HepG2 (cell line): ENCODE measurements around the gene CIROP. TPM values are rescaled to one million over a fixed set of nuclear protein-coding genes. Genes with fewer than 3 reads are reported as not detected.

ENCODE experiments used
- BRCA1 ChIP-seq: sonication (generic); formaldehyde crosslinking; IDR thresholded peaks from 2 replicates; pipeline ENCODE4 v1.4.0; 2020; ENCODE audit warnings: missing genetic modification reagents
- HNF4G ChIP-seq, 2 experiments: sonication (generic) in 1 of 2; formaldehyde crosslinking in 1 of 2; IDR thresholded peaks; 2 replicates each; pipeline versions ENCODE4 v1.4.0 to v1.6.1; 2011 to 2020; ENCODE audit warnings: borderline replicate concordance in 2 of 2, low read depth in 2 of 2, mild to moderate bottlenecking in 2 of 2, low read length in 1 of 2, missing genetic modification reagents in 1 of 2, moderate library complexity in 1 of 2
- KMT2A ChIP-seq: sonication (generic); formaldehyde crosslinking; IDR thresholded peaks from 2 replicates; pipeline ENCODE4 v1.4.0; 2020; ENCODE audit warnings: missing genetic modification reagents
- NFE2L1 ChIP-seq: sonication (generic); formaldehyde crosslinking; IDR thresholded peaks from 2 replicates; pipeline ENCODE4 v1.4.0; 2020; ENCODE audit warnings: missing genetic modification reagents, mild to moderate bottlenecking, borderline replicate concordance
- PATZ1 ChIP-seq: sonication (generic); formaldehyde crosslinking; IDR thresholded peaks from 2 replicates; pipeline ENCODE4 v1.4.0; 2020; ENCODE audit warnings: missing genetic modification reagents
- PPARG ChIP-seq: conservative IDR thresholded peaks from 2 replicates; pipeline ENCODE4 v1.6.1; 2016; ENCODE audit warnings: missing biosample characterization, missing genetic modification reagents
- RBM39 ChIP-seq: fragments of 200-400 bp; formaldehyde crosslinking; IDR thresholded peaks from one replicate; pipeline ENCODE4 v1.6.1; 2018; ENCODE audit warnings: antibody characterized with exemption, mild to moderate bottlenecking, low read depth, low read length; ENCODE audit not compliant: poor library complexity, severe bottlenecking
- REXO4 ChIP-seq: sonication (generic); formaldehyde crosslinking; IDR thresholded peaks from 2 replicates; pipeline ENCODE4 v1.8.0; 2022; ENCODE audit warnings: missing genetic modification reagents, mild to moderate bottlenecking, borderline replicate concordance
- SNRNP70 ChIP-seq: fragments of 200-400 bp; formaldehyde crosslinking; IDR thresholded peaks from 2 replicates; pipeline ENCODE4 v1.6.1; 2017; ENCODE audit warnings: mild to moderate bottlenecking, low read depth, low read length, moderate library complexity
- U2AF1 ChIP-seq: fragments of 200-400 bp; formaldehyde crosslinking; optimal IDR thresholded peaks from 2 replicates; pipeline ENCODE3; 2017; ENCODE audit warnings: mild to moderate bottlenecking, low read depth, low read length
- YY1 ChIP-seq: IDR thresholded peaks from 2 replicates; pipeline ENCODE4 v1.6.1; 2011; ENCODE audit warnings: low read length, low read depth, moderate library complexity, mild to moderate bottlenecking; ENCODE audit not compliant: insufficient read depth, insufficient replicate concordance
- ZKSCAN8 ChIP-seq: IDR thresholded peaks from 2 replicates; pipeline ENCODE4 v1.6.1; 2016; ENCODE audit warnings: borderline replicate concordance, missing genetic modification reagents, missing compliant biosample characterization
- ZNF207 ChIP-seq: fragments of 450-650 bp; IDR thresholded peaks from 2 replicates; pipeline ENCODE4 v1.6.1; 2016; ENCODE audit warnings: antibody characterized with exemption, borderline replicate concordance
- ZNF260 ChIP-seq: sonication (generic); formaldehyde crosslinking; IDR thresholded peaks from 2 replicates; pipeline ENCODE4 v1.4.0; 2020; ENCODE audit warnings: missing genetic modification reagents, low read depth, mild to moderate bottlenecking, borderline replicate concordance
- ZNF564 ChIP-seq: sonication (generic); formaldehyde crosslinking; IDR thresholded peaks from 2 replicates; pipeline ENCODE4 v1.8.1; 2023; ENCODE audit warnings: mild to moderate bottlenecking, missing genetic modification reagents
- ZNF780A ChIP-seq: sonication (generic); formaldehyde crosslinking; IDR thresholded peaks from 2 replicates; pipeline ENCODE4 v1.8.0; 2022; ENCODE audit warnings: mild to moderate bottlenecking, missing genetic modification reagents, moderate library complexity
- ZNF782 ChIP-seq: sonication (generic); formaldehyde crosslinking; IDR thresholded peaks from 2 replicates; pipeline ENCODE4 v1.4.0; 2020; ENCODE audit warnings: missing genetic modification reagents, mild to moderate bottlenecking, borderline replicate concordance
- ZNF850 ChIP-seq: sonication (generic); formaldehyde crosslinking; conservative IDR thresholded peaks from 2 replicates; pipeline ENCODE4 v1.9.0; 2021; ENCODE audit warnings: mild to moderate bottlenecking, missing genetic modification reagents
- polyA plus RNA-seq, 8 experiments: library from polyadenylated mRNA; depleted of rRNA in 3 of 8; stranded (reverse) in 7 of 8; unstranded in 1 of 8; fragments of >200 nt; fragmentation: Illumina TruSeq in 4 of 8; extraction: Trizol in 4 of 8; gene quantifications; 2 replicates each; pipeline versions ENCODE4 v1.2.1 to v1.2.3, GENCODE V29; 2011 to 2016; ENCODE audit warnings: low read depth in 4 of 8, missing spikeins in 1 of 8, mixed read lengths in 1 of 8; ENCODE audit not compliant: insufficient read depth in 1 of 8
- total RNA-seq, 5 experiments: library from RNA; depleted of rRNA; stranded (reverse); fragments of >200 nt; fragmentation: Illumina TruSeq; extraction: Trizol; gene quantifications; 2 replicates each; pipeline ENCODE4 v1.2.3, GENCODE V29; 2016; ENCODE audit warnings: low read depth in 1 of 5
- TF ChIP-seq, protein P1 (sequence below): sonication (generic); formaldehyde crosslinking; IDR thresholded peaks from 2 replicates; pipeline ENCODE4 v1.5.1; 2020; ENCODE audit warnings: mild to moderate bottlenecking, missing genetic modification reagents, moderate library complexity
- TF ChIP-seq, protein P2 (sequence below): sonication (generic); formaldehyde crosslinking; IDR thresholded peaks from 2 replicates; pipeline ENCODE4 v1.4.0; 2020; ENCODE audit warnings: missing genetic modification reagents, borderline replicate concordance

The CIROP gene
- total and polyA plus RNA-seq, 2 of the 13 experiments (the other 11 are each of a cell fraction or from before 2014, with no cell fraction given): 0.07 TPM; not detected in 1

- TF ChIP-seq ZNF260 (no peak), BRCA1 (peak; percentile 63; the same call in 1 of the 2 replicates), ZNF564 (CRISPR knock-in tag) (no peak; the same call in none of the 2 replicates), ZNF207 (no peak), ZNF782 (CRISPR knock-in tag) (peak; percentile 98), ZNF780A (0 out of 2 replicates have a peak, but pooled peaks have one; percentile 41), U2AF1 (no peak), PATZ1 (CRISPR knock-in tag) (peak; percentile 64), REXO4 (CRISPR knock-in tag) (no peak), SNRNP70 (no peak), NFE2L1 (peak; percentile 82; the same call in 1 of the 2 replicates), HNF4G (IDR thresholded peaks at IDR 0.05; ENCODE audit: borderline replicate concordance, low read depth, low read length) (no peak), HNF4G (CRISPR knock-in tag; IDR thresholded peaks at IDR 0.05; ENCODE audit: borderline replicate concordance, low read depth) (0 out of 2 replicates have a peak, but pooled peaks have one; percentile 56), ZKSCAN8 (CRISPR knock-in tag) (peak; percentile 87), RBM39 (peak; percentile 94), ZNF850 (CRISPR knock-in tag) (0 out of 2 replicates have a peak, but pooled peaks have one; percentile 48), KMT2A (peak; percentile 89), YY1 (peak; percentile 65), PPARG (CRISPR knock-in tag) (no peak; the same call in none of the 2 replicates)
- TF ChIP-seq, protein P1, sequence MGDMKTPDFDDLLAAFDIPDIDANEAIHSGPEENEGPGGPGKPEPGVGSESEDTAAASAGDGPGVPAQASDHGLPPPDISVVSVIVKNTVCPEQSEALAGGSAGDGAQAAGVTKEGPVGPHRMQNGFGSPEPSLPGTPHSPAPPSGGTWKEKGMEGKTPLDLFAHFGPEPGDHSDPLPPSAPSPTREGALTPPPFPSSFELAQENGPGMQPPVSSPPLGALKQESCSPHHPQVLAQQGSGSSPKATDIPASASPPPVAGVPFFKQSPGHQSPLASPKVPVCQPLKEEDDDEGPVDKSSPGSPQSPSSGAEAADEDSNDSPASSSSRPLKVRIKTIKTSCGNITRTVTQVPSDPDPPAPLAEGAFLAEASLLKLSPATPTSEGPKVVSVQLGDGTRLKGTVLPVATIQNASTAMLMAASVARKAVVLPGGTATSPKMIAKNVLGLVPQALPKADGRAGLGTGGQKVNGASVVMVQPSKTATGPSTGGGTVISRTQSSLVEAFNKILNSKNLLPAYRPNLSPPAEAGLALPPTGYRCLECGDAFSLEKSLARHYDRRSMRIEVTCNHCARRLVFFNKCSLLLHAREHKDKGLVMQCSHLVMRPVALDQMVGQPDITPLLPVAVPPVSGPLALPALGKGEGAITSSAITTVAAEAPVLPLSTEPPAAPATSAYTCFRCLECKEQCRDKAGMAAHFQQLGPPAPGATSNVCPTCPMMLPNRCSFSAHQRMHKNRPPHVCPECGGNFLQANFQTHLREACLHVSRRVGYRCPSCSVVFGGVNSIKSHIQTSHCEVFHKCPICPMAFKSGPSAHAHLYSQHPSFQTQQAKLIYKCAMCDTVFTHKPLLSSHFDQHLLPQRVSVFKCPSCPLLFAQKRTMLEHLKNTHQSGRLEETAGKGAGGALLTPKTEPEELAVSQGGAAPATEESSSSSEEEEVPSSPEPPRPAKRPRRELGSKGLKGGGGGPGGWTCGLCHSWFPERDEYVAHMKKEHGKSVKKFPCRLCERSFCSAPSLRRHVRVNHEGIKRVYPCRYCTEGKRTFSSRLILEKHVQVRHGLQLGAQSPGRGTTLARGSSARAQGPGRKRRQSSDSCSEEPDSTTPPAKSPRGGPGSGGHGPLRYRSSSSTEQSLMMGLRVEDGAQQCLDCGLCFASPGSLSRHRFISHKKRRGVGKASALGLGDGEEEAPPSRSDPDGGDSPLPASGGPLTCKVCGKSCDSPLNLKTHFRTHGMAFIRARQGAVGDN (CRISPR knock-in tag): peak; percentile 89
- TF ChIP-seq, protein P2, sequence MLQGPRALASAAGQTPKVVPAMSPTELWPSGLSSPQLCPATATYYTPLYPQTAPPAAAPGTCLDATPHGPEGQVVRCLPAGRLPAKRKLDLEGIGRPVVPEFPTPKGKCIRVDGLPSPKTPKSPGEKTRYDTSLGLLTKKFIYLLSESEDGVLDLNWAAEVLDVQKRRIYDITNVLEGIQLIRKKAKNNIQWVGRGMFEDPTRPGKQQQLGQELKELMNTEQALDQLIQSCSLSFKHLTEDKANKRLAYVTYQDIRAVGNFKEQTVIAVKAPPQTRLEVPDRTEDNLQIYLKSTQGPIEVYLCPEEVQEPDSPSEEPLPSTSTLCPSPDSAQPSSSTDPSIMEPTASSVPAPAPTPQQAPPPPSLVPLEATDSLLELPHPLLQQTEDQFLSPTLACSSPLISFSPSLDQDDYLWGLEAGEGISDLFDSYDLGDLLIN: 0 out of 2 replicates have a peak, but pooled peaks have one; percentile 23
Observed at GRCh38 chr14:23057757-23058653, 46.8 kb downstream of the CIROP start (continued).
